GOT3 (cell line): ENCODE measurements around the gene ZFPM1.
"Not testable (repeated sequence)": the region's sequence is repeated elsewhere in the genome, so short reads cannot be mapped to it uniquely, and the experiment has no call there.

Source experiments
- DNase-seq: peaks from one replicate; lab custom pipeline; 2025; ENCODE audit warnings: mixed read lengths; lab: John Stamatoyannopoulos, UW

Gene ZFPM1

DNA sequence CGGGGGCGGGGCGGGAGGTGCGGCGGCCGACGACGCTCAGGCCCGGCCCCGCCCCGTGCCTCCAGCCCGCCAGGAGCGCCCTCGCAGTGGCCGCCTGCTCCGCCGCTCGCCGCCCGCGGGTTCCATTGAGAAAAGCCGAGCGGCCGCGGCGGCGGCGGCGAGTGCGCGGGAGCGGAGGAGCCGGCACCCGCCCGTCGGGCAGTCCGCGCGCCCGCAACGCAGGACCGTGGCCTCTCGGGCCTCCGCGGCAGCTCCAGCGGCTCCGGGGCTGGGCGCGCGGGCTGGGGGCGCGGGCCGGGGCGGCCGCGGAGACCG lies at the start of gene ZFPM1:
TSS of gene ZFPM1 (plus strand) at position 64 of the 315 bp plus-strand sequence. CDS start 359 bp downstream, outside the sequence.
- DNase-seq, result no peak

DNA sequence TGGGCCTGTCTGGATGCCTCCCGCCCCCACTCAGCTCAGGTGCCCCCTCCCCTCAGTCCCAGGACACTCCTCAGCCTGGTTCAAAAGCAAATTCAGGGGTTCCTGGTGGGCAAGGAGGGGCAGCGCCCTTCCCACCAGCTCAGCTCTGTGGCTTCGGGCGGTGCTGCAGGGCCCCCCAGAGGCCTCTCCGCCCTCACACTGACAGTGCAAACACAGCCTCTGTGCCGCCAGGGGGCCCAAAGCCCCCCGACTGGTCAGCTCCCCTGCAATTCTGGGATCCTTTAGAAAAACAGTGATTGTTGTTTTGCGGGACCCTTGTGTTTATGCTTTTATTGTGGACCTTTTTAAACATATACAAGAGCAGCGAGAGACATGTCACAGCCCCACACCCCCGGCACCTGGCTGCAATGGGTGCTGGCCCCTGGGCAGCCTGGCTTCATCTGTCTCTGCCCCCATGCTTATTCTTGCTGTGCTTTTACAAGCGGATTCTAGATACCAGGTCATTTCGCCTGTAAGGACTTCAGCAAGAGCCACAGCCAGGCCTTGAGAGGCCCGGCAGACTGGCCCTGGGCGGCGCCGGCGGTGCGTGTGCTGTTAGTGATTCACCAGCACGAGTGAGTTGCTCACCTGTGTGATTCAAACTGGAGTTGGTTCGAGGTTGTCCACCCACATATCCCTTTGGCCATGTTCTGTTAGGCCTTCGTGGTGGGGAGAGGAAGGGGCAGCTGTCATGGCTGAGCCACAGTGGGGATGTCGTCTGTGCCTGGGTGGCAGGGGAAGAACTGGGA lies 49.1 kb upstream of the ZFPM1 start:
- no peak for DNase-seq

DNA sequence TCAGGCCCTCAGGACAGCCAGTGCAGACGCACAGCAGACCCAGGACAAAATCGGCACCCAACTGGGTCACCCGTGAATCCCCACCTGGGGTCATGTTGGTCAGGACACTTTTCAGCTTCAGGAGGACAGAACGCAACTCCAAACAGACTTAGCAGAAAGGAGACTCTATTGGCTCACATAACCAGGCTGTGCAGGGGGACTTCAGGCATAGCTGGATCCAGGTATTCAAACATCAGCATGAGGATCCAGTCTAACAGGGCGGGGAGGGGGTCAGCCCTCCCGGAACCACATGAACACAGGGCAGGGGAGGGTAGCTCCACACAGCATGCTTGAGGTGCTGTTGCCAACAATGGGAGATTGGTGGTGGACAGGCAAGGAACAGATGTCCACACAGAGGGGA lies 48.3 kb upstream of the ZFPM1 start:
- no peak for DNase-seq

DNA sequence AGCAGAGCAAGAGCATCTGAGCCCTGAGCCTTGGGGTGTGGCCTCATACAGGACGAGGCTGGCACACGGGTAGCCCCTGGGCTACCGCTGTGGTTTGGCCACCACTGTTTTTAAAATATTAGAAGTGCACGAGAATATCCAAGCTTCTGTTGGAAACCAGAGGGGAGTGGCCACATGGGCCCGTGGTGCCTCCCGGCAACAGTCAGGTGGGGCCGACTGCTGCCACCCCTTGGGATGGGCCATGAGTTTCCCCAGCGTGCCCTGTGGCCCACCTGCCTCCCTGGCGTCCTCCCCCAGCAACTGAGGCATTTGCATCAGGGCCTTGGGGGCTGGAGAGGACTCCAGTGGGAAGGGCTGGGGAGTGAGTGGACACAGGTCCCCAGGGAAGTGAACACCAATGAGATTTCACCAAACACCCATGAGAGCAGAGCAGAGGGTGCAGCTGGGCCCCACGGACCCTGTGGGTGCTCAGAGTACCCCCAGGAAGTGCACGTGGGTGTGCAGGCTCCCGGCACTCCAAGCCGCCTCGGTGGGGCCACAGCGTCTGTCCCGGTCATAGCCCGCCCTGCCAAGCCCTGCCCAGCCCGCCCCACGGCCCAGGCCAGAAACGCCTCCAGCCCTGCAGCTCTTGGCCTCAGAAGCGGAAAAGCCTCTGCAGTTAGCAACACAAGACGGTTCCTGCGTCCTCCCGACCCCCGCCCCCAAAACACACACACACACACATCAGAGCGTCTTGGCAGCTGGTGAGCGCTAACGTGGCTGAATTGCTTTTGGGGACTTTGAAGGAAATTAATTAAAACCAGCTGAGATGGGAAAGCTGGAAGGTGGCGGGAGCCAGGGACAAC lies 47.6 kb upstream of the ZFPM1 start:
- no peak for DNase-seq

DNA sequence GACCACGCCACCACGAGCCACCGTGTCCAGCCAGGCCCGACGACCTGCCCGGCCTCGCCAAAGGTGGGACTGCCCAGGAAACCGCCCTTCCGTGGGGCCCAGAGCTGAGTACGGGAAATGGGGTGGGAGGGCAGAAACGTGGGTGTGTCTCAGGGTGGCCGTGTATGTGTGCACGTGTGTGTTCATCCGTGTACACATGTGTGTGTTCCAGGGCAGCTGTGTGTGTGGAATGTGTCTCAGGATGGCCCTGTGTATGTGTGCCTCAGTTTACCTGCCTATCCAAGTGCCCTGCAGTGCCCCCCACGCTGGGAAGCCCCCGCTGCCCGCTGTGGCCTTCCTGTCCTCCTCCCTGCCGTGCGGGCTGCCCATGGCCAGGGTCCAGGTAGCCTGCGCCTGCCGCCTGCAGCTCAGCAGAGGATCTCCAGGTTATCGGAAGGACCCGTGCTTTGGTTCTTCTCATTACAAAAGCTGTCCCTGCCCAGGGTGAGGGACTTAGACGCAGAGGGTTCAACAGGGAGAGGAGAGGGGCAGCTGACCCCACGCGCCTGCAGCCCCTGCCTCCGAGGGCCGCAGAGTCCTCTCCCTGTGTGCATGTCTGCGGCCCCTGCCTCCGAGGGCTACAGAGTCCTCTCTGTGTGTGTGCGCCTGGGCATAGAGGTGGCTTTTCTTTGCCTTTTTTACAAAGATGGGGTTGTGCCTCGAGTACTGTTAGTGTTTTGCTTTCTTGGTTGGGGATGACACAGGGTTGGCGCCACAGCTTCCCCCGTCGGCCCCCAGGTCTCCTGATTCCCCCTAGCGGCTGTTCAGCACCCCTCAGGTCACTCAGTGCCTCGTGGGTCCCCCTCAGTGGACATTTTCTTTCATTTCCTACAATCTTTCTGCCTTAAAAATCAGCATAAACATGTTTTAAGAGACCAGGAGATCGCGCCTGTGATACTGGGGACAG lies 46.7 kb upstream of the ZFPM1 start:
- DNase-seq, result no peak

DNA sequence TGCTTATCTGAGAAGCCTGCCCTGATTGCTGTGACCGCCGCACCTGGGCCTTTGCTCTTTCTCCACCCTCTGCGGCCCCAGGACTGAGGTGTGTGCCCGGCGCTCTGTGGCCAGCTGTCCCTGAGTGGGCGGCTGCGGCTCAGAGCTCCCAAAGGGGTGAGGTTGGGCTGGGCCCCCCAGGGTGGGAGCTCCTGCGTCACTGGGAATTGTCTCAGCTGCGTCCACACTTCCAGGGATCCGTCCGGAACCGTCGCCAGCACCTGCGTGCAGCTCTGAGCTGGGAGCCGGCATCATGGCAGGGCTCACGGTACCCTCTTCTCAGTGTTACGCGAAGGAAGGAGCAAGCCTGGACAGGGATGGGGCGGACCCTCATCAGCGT lies 46.0 kb upstream of the ZFPM1 start:
- DNase-seq, result no peak

DNA sequence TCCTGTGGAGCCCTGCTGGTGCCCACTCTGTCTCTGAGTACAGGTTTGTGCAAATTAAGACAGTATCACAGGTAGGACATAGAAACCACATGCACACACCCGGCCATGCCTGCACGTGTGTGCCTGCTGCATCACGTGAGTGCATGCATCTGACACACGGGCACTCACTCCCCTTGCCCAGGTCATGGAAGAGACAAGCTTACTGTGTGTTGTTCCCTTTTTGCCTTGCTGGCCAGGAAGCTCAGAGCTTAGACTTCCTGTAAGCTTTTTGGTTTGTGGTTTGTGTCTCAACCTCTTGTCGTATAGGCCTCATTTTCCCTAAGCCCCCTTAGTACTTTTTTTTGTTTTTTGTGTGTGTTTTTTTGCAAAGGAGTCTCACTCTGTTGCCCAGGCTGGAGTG lies 45.3 kb upstream of the ZFPM1 start:
- no peak for DNase-seq

DNA sequence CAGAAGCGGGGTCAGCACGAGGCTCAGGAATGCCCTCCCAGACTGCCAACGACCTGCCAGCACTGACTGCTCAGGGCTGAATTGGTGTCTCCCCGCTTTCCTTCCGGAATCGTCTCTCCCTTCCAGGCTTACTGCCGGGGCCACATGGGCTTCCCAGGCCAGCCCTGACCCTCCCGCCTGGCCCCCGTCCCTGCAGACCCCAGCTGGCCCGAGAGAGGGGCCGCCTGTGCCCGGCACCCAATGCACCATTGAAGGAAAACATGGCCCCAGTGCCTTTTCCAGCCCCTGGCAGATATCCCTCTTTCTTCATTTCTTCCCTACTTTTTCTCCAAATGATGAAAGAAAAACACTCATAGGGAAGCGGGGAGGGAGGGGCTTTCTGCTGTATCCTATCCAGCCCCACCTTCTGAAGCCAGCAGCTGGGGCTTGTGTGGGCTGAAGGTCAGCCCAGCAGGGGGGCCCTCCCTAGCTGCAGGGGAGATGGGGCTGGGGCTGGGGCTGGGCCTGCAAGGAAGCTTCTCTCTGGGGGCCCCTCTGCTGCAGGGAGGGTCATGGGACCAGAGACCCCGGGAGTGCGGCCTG lies 44.4 kb upstream of the ZFPM1 start:
- no peak for DNase-seq

DNA sequence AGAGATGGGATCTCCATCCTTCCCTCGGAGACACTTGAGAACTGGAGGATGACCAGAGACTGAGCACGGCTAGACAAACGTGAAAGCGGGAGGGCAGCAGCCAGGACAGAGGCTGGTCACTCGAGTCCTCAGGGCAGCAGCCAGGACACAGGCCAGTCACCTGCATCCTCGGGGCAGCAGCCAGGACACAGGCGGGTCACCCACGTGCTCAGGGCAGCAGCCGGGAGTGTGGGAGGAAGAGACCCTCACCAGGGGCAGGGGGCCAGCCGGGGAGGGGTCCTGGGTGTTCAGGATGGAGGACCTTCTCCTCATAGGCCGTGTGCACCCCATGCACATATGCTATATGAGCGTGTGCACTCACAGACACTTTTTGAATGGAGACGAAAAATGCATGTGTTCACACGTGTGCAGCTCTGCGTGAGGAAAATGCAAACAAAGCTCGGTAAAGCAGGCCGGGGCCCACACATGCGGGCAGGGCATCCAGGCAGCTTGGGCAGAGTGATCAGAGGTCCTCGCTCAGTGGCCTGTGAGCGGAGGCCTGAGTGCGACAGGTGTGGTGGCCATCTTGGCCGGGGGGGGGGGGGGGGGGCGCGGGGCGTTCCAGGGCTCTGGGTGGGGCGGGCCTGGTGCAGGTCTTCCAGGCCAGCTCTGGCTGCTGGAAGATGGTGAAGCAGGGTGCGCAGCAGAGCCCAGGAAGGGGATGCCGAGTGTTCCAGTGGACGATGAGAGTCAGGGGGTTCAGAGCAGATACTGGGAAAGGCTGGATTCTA lies 43.6 kb upstream of the ZFPM1 start:
- no peak for DNase-seq

DNA sequence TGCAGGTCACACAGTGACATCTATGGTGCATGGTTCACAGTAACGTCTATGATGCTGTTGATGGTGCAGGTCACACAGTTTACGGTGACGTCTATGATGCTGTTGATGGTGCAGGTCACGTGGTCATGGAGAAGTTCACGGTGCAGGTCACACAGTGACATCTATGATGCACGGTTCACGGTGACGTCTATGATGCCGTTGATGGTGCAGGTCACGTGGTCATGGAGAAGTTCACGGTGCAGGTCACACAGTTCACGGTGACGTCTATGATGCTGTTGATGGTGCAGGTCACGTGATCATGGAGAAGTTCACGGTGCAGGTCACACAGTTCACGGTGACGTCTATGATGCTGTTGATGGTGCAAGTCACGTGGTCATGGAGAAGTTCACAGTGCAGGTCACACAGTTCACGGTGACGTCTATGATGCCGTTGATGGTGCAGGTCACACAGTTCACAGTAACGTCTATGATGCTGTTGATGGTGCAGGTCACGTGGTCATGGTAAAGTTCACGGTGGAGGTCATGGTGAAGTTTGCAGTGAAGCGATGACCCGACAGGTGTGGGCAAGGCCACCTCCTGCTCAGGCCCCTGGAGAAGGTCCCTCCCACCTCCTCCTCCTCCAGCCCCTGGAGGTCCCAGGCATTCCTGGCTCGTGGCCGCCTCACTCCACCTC lies 42.6 kb upstream of the ZFPM1 start:
- not testable (repeated sequence) for DNase-seq

DNA sequence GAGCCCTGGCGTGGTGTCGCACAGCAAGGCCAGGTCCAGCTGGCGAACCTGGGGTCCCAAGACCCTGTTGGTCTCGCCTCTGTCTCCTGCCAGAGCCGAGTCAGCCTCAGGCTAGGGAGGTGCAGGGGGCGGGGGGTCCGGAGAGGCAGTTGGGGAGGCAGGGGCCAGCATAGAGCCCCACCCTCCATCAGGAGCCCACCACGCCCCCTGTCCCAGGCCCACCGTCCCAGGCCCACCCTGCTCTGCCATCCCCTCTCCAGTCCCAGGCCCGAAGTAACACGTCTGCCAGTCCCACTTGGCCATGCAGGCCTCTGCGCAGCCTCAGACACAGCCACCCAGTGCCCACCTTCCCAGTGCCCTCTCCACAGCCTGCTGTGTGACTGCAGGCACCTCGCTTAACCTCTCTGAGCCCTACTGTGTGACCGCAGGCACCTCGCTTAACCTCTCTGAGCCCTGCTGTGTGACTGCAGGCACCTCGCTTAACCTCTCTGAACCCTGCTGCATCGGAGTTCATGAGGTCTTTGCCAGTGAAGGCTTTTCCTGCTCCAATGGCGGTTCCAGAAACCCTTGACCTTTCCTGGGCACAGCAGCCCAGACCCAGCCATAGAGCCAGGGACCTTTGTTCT lies 41.0 kb upstream of the ZFPM1 start:
- no peak for DNase-seq

DNA sequence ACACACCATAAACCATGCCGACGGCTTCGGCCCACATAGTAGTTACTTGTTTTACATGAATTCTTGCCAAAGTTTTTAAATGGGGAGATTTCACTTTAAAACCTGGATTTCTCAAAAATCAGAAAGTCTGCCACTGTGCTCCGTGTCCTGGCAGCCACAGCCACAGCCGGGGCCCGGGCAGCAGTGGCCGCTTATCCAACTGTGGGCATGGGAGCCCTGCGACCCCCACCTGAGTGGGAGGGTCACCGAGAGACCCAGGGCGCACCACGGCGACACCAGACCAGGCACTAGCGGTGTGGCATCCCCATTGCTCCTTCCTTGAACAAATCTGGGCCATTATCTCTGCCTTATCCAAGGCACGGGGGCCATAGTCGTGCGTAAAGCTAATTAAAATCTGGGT lies 40.3 kb upstream of the ZFPM1 start:
- DNase-seq, result no peak

DNA sequence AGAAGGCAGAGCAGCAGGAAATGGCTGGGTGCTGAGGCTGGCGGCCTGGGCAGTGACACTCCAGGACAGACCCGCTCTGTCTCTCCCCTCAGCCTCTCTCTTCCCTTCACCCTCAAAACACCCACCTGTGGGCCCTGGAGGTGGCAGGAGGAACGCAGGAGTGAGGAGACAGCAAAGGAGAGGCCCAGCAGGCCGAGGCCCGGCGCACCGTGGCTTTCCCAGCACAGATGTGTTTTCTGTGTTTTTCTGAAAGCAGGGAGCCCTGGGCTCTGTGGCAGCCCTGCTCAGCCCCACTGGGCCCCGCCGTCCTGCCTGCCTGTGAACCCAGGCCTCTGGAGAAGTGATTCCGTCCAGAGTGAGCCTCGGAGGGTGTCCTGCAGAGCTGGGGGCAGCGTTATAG lies 39.8 kb upstream of the ZFPM1 start:
- no peak for DNase-seq

DNA sequence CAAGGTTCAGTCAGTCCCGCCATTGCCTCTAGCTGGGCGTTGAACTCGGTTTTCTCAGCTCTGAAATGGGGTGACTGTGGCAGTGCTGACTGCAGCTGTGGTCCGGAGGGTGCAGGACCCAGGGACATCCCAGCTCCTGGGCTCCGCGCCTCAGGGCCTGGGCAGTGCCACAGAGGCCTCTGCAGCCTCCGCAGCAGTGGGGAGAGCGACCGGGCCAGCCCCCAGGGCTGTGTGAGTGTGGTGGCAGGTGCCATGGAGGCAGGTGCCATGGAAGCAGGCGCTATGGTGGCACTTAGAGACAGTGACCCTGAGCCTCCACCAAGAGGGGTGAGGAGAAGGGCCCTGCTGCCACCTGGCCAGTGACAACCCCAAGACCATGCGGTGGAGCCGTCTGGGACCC lies 39.4 kb upstream of the ZFPM1 start:
- no peak for DNase-seq

DNA sequence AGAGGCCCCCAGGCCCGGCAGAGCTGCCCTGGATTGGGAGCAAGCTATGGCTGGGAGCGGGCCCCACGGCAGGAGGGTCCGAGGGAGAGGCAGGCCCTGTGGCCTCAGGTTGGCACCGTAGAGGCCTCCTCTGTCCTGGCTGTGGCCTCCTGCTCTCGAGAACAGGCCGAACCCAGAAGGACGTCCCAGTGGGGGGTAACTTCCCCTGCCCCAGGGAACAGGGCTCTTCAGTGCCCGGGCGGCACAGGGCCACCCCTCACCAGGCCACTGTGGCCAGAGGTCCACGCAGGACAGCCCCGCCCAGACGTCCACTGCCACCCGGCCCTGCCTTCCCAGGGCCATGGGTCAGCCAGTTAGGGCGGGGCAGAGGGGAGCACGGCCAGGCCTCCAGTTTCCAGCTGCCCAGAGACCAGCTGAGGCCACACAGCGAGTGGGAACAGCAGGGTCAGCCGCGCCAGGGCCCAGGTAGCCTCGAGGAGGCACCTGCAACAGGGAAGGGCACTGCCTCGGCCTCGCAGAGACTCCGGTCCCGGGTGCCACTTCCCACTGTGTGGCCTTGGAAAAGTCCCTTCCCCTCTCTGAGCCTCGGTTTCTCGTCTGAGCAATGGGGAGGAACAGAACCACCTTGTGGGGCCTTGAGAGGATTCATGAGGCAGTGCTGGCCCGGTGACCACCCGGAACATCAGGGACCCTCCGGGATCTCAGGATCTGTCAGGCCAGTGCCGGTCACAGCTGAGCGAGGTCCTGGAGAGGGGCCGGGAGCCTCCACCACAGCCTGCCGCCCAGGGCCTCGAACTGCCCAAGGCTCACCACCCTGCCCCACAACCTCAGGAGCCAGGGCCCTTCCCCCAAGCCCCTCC lies 38.3 kb upstream of the ZFPM1 start:
- no peak for DNase-seq

DNA sequence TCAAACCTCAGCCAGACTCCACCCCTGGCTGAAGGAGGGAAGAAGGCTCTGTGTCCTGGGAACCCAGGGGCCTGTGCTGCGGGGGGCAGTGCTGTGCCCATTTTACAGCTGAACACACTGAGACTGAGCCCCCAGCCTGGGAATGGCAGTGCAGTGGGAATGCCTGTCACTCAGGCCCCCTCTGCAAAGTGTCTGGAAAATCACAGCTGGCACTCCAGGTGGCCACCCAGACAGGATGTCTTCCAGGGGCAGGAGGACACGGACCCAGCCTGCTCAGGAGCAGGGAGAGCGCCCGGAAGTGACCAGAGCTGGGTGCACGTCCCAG lies 37.7 kb upstream of the ZFPM1 start:
- DNase-seq, result no peak

DNA sequence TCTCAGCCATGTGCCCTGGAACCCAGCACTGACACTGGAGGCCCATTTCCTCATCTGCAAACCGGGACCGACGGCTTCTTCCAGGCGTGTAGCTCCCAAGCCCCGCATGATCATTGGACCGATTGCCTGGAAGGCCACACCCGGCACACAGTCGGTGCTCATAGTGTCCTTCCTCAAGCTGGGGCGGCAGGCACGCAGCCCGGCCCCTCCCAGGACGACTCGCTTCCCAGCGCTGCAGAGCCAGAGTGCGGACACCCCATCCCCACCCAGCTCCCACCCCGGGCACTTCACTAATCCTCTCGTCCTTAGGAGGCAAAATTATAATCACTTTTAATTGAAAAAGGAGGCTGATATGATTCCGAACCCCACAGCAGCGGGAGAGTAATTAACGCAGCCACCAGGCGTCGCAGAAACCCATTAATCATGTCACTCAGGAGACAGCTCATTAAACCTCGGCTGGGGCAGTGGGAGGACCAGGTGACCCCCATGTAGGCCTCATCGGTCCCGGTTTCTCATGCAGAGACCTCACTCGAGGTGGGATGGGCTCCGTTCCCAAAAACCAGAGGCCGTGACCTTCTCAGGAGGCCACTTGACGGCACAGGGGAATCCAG lies 37.3 kb upstream of the ZFPM1 start:
- DNase-seq, result no peak

DNA sequence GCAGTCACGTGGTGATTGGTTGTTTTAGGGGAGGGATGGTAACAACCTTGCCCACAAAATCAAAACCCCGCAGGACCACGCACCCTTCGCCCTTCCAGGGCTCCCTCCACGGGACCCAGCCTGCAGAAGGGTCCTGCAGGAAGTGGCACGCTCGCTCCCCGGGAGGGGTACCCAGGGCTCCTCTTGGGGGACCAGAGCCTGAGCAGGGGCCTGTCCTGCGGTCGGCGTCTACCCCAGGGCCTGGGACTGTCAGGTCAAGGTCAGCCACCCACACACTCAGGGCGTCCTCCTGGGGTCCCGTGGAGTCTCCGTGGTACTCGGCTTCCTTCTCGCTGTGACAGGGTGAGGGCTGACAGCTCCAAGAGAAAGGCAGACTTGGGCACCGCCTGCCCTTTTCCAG lies 36.4 kb upstream of the ZFPM1 start:
- DNase-seq, result no peak
